Endothelial cell of umbilical vein (primary cell): Measurements from ENCODE around the gene GDNF. TPM values are rescaled to one million over a fixed set of nuclear protein-coding genes. Genes with fewer than 3 reads are reported as not detected.

Experiments used
- BruUV-seq: library from RNA; stranded (reverse); fragments of 400-500 nt; replicated peaks from 2 replicates; lab custom pipeline; 2021; lab: Mats Ljungman, UMichigan
- CTCF ChIA-PET: fragments of 300-600, 350-600 bp; sonication (Branson Sonifier 250); formaldehyde crosslinking; loops from one replicate; lab custom pipeline; 2021; ENCODE audit warnings: antibody characterized with exemption, inconsistent platforms; lab: Charles Lee
- POLR2A ChIA-PET: fragments of 300-600, 350-600 bp; sonication (Branson Sonifier 250); formaldehyde crosslinking; loops from one replicate; lab custom pipeline; 2021; ENCODE audit warnings: antibody characterized with exemption, inconsistent platforms; lab: Charles Lee
- DNase-seq: peaks from one replicate; pipeline ENCODE4 v3.0.0-alpha.2; 2011; ENCODE audit warnings: low read depth, low spot score
- FAIRE-seq: peaks from 2 replicates; lab custom pipeline; 2011; peaks lifted over from hg19 to GRCh38; lab: Jason Lieb, UNC
- H2AFZ ChIP-seq: 2 replicates; pipeline ENCODE4 v1.6.0; 2012; ENCODE audit warnings: low read depth, low read length, control low read depth, inconsistent platforms
- H3K27ac ChIP-seq: 2 replicates; pipeline ENCODE4 v1.5.1; 2011; ENCODE audit warnings: low read depth, mild to moderate bottlenecking, control low read depth, low read length, moderate library complexity; ENCODE audit not compliant: insufficient read depth
- H3K27me3 ChIP-seq, 2 experiments: 2 replicates each; pipeline versions ENCODE4 v1.6.0 to v1.6.1; 2011; ENCODE audit warnings: low read length in 2 of 2, mixed read lengths in 1 of 2; ENCODE audit not compliant: control insufficient read depth in 2 of 2, insufficient read depth in 2 of 2
- H3K36me3 ChIP-seq, 2 experiments: 2 replicates in 1 of 2; 3 replicates in 1 of 2; pipeline ENCODE4 v1.5.1; 2011; ENCODE audit warnings: low read length in 2 of 2, mild to moderate bottlenecking in 1 of 2, moderate library complexity in 1 of 2; ENCODE audit not compliant: control insufficient read depth in 2 of 2, insufficient read depth in 2 of 2; ENCODE audit errors: extremely low read depth in 1 of 2
- H3K4me1 ChIP-seq: 3 replicates; pipeline ENCODE4 v1.5.1; 2011; ENCODE audit warnings: mild to moderate bottlenecking, low read length; ENCODE audit not compliant: control insufficient read depth, insufficient read depth; ENCODE audit errors: extremely low read depth
- H3K4me2 ChIP-seq: 2 replicates; pipeline ENCODE4 v1.6.1; 2011; ENCODE audit warnings: low read length, control low read depth, mixed read lengths; ENCODE audit not compliant: insufficient read depth
- H3K4me3 ChIP-seq, 3 experiments: fragments of 200-600 bp in 1 of 3; sonication (generic), shearing (Covaris generic) in 1 of 3; replicated peaks in 1 of 3; 2 replicates each; pipeline ENCODE4 v1.5.1; 2011 to 2016; ENCODE audit warnings: control low read depth in 3 of 3, low read length in 3 of 3, mild to moderate bottlenecking in 2 of 3, inconsistent platforms in 1 of 3, low read depth in 1 of 3, moderate library complexity in 1 of 3; ENCODE audit not compliant: insufficient read depth in 1 of 3
- H3K79me2 ChIP-seq: 2 replicates; pipeline ENCODE4 v1.6.0; 2012; ENCODE audit warnings: low read length, inconsistent platforms; ENCODE audit not compliant: control insufficient read depth, insufficient read depth
- H3K9ac ChIP-seq: replicated peaks from 2 replicates; pipeline ENCODE3; 2011; ENCODE audit warnings: low read length, control low read depth; ENCODE audit not compliant: insufficient read depth; ENCODE audit errors: extremely low read depth
- H3K9me1 ChIP-seq: replicated peaks from 3 replicates; pipeline ENCODE4 v1.6.0; 2011; ENCODE audit warnings: mild to moderate bottlenecking, low read length; ENCODE audit not compliant: control insufficient read depth, insufficient read depth; ENCODE audit errors: extremely low read depth
- H3K9me3 ChIP-seq: replicated peaks from 2 replicates; pipeline ENCODE4 v1.5.1; 2012; ENCODE audit warnings: low read length, inconsistent platforms; ENCODE audit not compliant: control insufficient read depth, insufficient read depth
- H4K20me1 ChIP-seq: replicated peaks from 2 replicates; pipeline ENCODE3; 2011; ENCODE audit warnings: mild to moderate bottlenecking, low read length; ENCODE audit not compliant: control insufficient read depth, insufficient read depth; ENCODE audit errors: extremely low read depth
- CTCF ChIP-seq, 2 donors: IDR thresholded peaks; 1 replicate in 1 of 2; 2 replicates in 1 of 2; pipeline ENCODE4 v1.5.1; 2011; ENCODE audit warnings: low read length in 2 of 2, mild to moderate bottlenecking in 2 of 2, moderate library complexity in 2 of 2, control low read depth in 1 of 2, inconsistent platforms in 1 of 2, low read depth in 1 of 2; ENCODE audit not compliant: insufficient read depth in 1 of 2; ENCODE audit errors: extremely low read depth in 1 of 2
- EZH2 ChIP-seq: IDR thresholded peaks from 2 replicates; pipeline ENCODE4 v1.6.1; 2012; ENCODE audit warnings: borderline replicate concordance, low read depth, mild to moderate bottlenecking, moderate library complexity, low read length, inconsistent platforms; ENCODE audit not compliant: severe bottlenecking
- FOS ChIP-seq: IDR thresholded peaks from 2 replicates; pipeline ENCODE4 v1.6.1; 2011; ENCODE audit warnings: mild to moderate bottlenecking, low read length, moderate library complexity, borderline replicate concordance; ENCODE audit not compliant: insufficient read depth
- GATA2 ChIP-seq: IDR thresholded peaks from 2 replicates; pipeline ENCODE4 v1.7.0; 2011; ENCODE audit warnings: low read depth, mild to moderate bottlenecking, moderate library complexity, mixed read lengths, low read length; ENCODE audit not compliant: insufficient read length, insufficient read depth
- JUN ChIP-seq: IDR thresholded peaks from 2 replicates; pipeline ENCODE4 v1.6.1; 2011; ENCODE audit warnings: borderline replicate concordance, low read depth; ENCODE audit not compliant: insufficient read length, insufficient read depth
- MAX ChIP-seq: IDR thresholded peaks from 2 replicates; pipeline ENCODE4 v1.6.1; 2011; ENCODE audit not compliant: insufficient read depth, insufficient read length
- MYC ChIP-seq: IDR thresholded peaks from one replicate; pipeline ENCODE4 v1.6.1; 2011; ENCODE audit warnings: mild to moderate bottlenecking, low read depth, low read length
- POLR2A ChIP-seq: IDR thresholded peaks from 2 replicates; pipeline ENCODE4 v1.6.1; 2012; ENCODE audit warnings: low read depth, mild to moderate bottlenecking, control low read depth, low read length
- POLR2AphosphoS5 ChIP-seq: IDR thresholded peaks from 2 replicates; pipeline ENCODE4 v1.6.1; 2012; ENCODE audit warnings: low read depth, mild to moderate bottlenecking, control low read depth, low read length, moderate library complexity; ENCODE audit not compliant: insufficient read depth
- dilution Hi-C: fragments of 300-500 bp; cut with MboI; formaldehyde crosslinking; loops from one replicate; pipeline ENCODE4 v1.15.0; 2019; ENCODE audit warnings: low sequenced_read_pairs; ENCODE audit not compliant: extremely low pct_ligation_motif_present
- intact Hi-C: fragments of 100-400 bp; cut with micrococcal nuclease; formaldehyde crosslinking; loops from one replicate; pipeline ENCODE4 v1.10.0; 2022
- polyA plus RNA-seq, 4 experiments: library from polyadenylated mRNA; depleted of rRNA in 3 of 4; stranded (reverse) in 3 of 4; unstranded in 1 of 4; fragments of >200 nt; gene quantifications; 2 replicates each; pipeline versions ENCODE4 v1.2.1 to v1.2.3, GENCODE V29; 2011 to 2012; ENCODE audit warnings: missing spikeins in 1 of 4
- total RNA-seq: library from RNA; stranded (reverse); gene quantifications from 2 replicates; pipeline ENCODE4 v1.2.3, GENCODE V29; 2021

Gene GDNF
- total and polyA plus RNA-seq, 2 donors (not counting 3 experiments of a cell fraction or from before 2014, with no cell fraction given) = not detected

DNA sequence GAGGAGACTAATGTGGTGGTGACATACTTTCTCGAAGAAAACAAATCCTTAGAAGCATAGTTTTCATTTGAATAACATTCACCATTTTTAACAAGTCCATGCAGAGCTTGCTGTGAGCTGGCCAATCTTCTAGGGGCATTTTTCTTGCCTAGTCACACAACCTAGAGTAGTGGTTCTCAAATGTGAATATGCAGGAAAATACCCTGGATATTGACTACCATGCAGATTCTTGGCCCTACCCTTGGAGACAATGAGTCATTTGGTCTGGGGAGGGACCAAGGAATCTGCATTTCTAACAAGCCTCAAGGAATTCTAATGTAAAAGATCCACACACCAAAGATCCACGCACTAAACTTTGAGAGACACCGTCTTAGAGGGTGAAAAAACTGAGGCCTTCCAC is 23.5 kb downstream of the GDNF start:
- no peak overlapping the region for H2AFZ ChIP-seq
- ChIA-PET POLR2A (no interaction called here), CTCF (interaction anchor here (1.3 kb wide), 1 partner anchor 403 kb away, joined by 7 read pairs; no protein-coding TSS in a partner anchor)
- dilution Hi-C loops = no loop called here
- H3K4me2 ChIP-seq = no peak overlapping the region
- no peak for FAIRE-seq
- no peaks in the 10 kb centered on the region for H4K20me1 ChIP-seq
- H3K4me1 ChIP-seq = peaks cover 2% of the 10 kb centered on the region
- no peak overlapping the region for H3K4me3 ChIP-seq
- peaks cover 0 to 5% of the 10 kb centered on the region in 2 experiments for H3K27me3 ChIP-seq
- H3K27ac ChIP-seq = no peak overlapping the region
- TF ChIP-seq GATA2 (no peak), FOS (no peak)
- H3K9ac ChIP-seq = no peak overlapping the region
- intact Hi-C loops = no loop called here
- no peak for DNase-seq
- no TSS peak for BruUV-seq
- no peaks in the 10 kb centered on the region for H3K79me2 ChIP-seq
- no peaks in the 10 kb centered on the region for H3K36me3 ChIP-seq
- no peaks in the 10 kb centered on the region for H3K9me3 ChIP-seq
- no peaks in the 10 kb centered on the region for H3K9me1 ChIP-seq

DNA sequence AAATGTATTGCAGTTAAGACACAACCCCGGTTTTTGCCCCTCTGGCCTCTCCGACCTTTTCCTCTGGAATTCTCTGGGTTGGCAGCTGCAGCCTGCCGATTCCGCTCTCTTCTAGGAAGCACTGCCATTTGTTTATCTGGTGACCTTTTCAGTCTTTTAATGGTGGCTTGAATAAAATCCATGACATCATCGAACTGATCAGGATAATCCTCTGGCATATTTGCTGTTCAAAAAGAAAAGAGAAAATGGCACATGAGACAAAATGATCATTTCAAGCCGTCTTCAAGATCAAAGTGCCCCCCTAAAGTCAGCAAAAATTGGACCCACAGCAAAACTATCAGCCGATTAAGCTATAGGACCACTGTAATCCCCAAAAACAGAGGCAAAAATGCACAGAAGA is 23.9 kb downstream of the GDNF start:
- peaks cover 0 to 5% of the 10 kb centered on the region in 2 experiments for H3K27me3 ChIP-seq
- H2AFZ ChIP-seq = no peak overlapping the region
- no peak overlapping the region for H3K9ac ChIP-seq
- H3K4me2 ChIP-seq = no peak overlapping the region
- H3K9me3 ChIP-seq = no peaks in the 10 kb centered on the region
- ChIA-PET POLR2A (no interaction called here), CTCF (interaction anchor here (1.3 kb wide), 1 partner anchor 403 kb away, joined by 7 read pairs; no protein-coding TSS in a partner anchor)
- BruUV-seq = no TSS peak
- no peak for FAIRE-seq
- no peak for DNase-seq
- dilution Hi-C loops = no loop called here
- H3K36me3 ChIP-seq = no peaks in the 10 kb centered on the region
- H3K79me2 ChIP-seq = no peaks in the 10 kb centered on the region
- intact Hi-C loops = no loop called here
- H3K4me1 ChIP-seq = peaks cover 2% of the 10 kb centered on the region
- H3K27ac ChIP-seq = no peak overlapping the region
- no peaks in the 10 kb centered on the region for H4K20me1 ChIP-seq
- TF ChIP-seq MYC = no peak
- no peak for TF ChIP-seq FOS
- TF ChIP-seq JUN = no peak
- TF ChIP-seq POLR2AphosphoS5 = no peak
- TF ChIP-seq GATA2 = no peak
- no peak for TF ChIP-seq MAX
- no peak for TF ChIP-seq EZH2
- TF ChIP-seq POLR2A = no peak
- TF ChIP-seq CTCF (IDR thresholded peaks at IDR 0.05; ENCODE audit: extremely low read depth in 1 of 2, insufficient read depth in 1 of 2, low read depth in 1 of 2, low read length in 2 of 2) = no peak
- H3K4me3 ChIP-seq = no peak overlapping the region
- no peaks in the 10 kb centered on the region for H3K9me1 ChIP-seq
